Tibial artery (tissue), 4 donors: Measurements from ENCODE around the gene IFNA17.

Source experiments
- DNase-seq, 2 donors: peaks; one replicate each; pipeline ENCODE4 v3.0.0-alpha.2; 2019
- H3K27ac ChIP-seq, 2 donors: fragments of 200-600 bp; sonication (generic) in 1 of 2; 1 replicate in 1 of 2; 2 replicates in 1 of 2; pipeline ENCODE4 v1.5.1; 2018 to 2019; ENCODE audit warnings: mild to moderate bottlenecking in 1 of 2
- H3K27me3 ChIP-seq, 2 donors: fragments of 200-600 bp; sonication (generic) in 1 of 2; one replicate each; pipeline versions ENCODE4 v1.5.1 to v1.6.0; 2016 to 2019
- H3K36me3 ChIP-seq, 3 donors: fragments of 200-600 bp; sonication (generic) in 2 of 3; one replicate each; pipeline ENCODE4 v1.5.1; 2016 to 2019; ENCODE audit warnings: mild to moderate bottlenecking in 2 of 3
- H3K4me1 ChIP-seq, 4 donors: fragments of 200-600 bp; sonication (generic) in 2 of 4; 1 replicate in 3 of 4; 2 replicates in 1 of 4; pipeline ENCODE4 v1.5.1; 2016 to 2019
- H3K4me3 ChIP-seq, 2 donors: fragments of 200-600 bp; sonication (generic) in 1 of 2; 1 replicate in 1 of 2; 2 replicates in 1 of 2; pipeline ENCODE4 v1.5.1; 2018 to 2019; ENCODE audit warnings: mild to moderate bottlenecking in 2 of 2
- H3K9me3 ChIP-seq, 3 donors: fragments of 200-600 bp; sonication (generic) in 1 of 3; one replicate each; pipeline ENCODE4 v1.5.1; 2016 to 2019
- intact Hi-C: fragments of 100-400 bp; cut with DNase I; formaldehyde crosslinking; loops from one replicate; pipeline ENCODE4 v1.15.0; 2023; ENCODE audit warnings: low total_unique reads
- TF ChIP-seq, protein P1 (sequence below), 2 experiments: fragments of 200-600 bp in 1 of 2; fragments of 450-650 bp in 1 of 2; IDR thresholded peaks; one replicate each; pipeline ENCODE4 v1.5.1; 2017 to 2019; ENCODE audit warnings: antibody characterized with exemption in 2 of 2, mild to moderate bottlenecking in 1 of 2, moderate library complexity in 1 of 2

IFNA17 gene

DNA sequence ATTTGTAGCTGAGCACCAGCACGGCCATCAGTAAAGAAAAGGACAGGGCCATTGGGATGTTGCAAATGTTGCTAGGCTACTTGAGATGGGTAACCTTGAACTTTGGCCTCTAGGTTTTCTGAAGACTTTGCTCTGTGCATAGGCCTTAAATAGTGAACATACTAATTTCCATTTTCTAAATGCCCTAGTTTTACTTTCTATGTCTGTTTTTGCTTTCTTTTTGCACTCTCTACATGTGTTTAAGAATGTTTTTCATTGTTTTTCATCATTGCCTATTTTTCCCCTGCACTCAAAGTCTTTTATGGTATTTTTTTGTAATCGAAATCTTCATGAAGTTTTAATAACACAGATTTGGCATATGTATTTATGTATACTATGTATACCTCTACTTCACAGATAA lies at the start of gene IFNA17:
TSS of gene IFNA17 (minus strand) at position 101 of the 400 bp plus-strand sequence. CDS start at position 52, 49 bp downstream.
- Histone ChIP-seq H3K27me3 (no peaks in the 10 kb centered on the region), H3K4me1 (no peaks in the 10 kb centered on the region), H3K36me3 (no peaks in the 10 kb centered on the region), H3K27ac (no peak within 1 kb of the TSS), H3K9me3 (no peaks in the 10 kb centered on the region), H3K4me3 (no peak within 1 kb of the TSS)
- intact Hi-C loops, result no loop called here
- TF ChIP-seq, protein P1, sequence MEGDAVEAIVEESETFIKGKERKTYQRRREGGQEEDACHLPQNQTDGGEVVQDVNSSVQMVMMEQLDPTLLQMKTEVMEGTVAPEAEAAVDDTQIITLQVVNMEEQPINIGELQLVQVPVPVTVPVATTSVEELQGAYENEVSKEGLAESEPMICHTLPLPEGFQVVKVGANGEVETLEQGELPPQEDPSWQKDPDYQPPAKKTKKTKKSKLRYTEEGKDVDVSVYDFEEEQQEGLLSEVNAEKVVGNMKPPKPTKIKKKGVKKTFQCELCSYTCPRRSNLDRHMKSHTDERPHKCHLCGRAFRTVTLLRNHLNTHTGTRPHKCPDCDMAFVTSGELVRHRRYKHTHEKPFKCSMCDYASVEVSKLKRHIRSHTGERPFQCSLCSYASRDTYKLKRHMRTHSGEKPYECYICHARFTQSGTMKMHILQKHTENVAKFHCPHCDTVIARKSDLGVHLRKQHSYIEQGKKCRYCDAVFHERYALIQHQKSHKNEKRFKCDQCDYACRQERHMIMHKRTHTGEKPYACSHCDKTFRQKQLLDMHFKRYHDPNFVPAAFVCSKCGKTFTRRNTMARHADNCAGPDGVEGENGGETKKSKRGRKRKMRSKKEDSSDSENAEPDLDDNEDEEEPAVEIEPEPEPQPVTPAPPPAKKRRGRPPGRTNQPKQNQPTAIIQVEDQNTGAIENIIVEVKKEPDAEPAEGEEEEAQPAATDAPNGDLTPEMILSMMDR (IDR thresholded peaks at IDR 0.05), result no peak
- DNase-seq, result no peak

DNA sequence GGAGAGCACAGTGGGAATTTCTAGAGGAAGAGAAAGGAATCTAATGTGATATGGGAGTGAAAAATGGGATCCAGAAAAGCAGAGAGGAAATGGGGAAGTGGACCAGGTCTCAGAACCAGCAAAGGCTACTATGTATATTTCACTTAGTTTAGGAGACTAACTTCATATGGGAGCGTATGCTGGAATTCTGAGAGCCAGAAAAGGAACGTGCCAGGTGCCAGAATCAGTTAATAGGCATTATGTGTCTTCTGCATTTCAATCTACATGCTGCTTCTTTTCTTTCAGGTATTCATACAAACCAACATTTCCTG lies 40.3 kb upstream of the IFNA17 start:
- DNase-seq, result no peak
- TF ChIP-seq, protein P1 (IDR thresholded peaks at IDR 0.05), result no peak
- Histone ChIP-seq H3K4me1 (no peaks in the 10 kb centered on the region), H3K27ac (no peak overlapping the region), H3K9me3 (peaks cover 0 to 8% (median 0%) of the 10 kb centered on the region in 3 donors), H3K36me3 (no peaks in the 10 kb centered on the region), H3K4me3 (no peak overlapping the region), H3K27me3 (no peaks in the 10 kb centered on the region)
- intact Hi-C loops, result no loop called here

DNA sequence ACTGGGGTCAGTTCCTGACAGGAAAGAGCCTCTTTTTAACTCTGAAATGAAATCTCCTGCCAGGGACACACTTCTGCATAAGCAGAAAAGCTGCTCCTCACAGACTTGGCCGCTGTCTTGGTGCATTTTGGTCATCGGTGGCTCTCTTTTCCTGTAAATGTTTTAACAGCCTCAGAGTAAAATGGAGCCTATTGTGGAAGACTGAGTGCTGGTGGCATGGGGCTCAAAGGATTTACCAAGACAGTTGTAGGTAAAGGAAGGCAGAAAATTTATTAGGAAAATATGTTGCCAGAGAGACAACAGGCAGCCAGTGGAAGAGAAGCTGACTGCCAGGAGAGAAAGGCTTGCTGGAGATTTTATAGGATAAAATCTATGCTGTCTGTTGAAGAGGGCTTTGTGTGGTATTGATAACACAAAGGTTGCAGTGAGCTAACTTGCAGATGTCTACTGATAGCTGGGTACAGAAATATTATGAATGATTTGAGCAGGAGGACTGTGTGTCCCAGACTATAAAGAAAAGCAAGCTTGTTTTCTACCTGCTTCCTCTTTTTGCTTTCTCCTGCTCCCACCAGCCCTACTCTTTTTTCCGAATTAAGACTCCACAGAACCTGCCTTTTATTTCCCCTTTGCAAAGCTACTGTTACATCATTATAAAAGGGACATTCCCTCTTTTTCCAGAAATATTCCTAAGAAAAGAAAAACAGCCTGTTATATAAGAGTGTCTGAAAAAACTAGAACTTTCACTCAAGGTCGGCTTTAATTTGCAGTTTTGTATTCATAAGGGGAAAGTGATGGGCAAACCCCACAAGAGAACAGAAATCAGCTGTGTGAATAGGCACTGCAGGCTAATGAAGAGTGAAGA lies 39.7 kb upstream of the IFNA17 start:
- H3K4me1 ChIP-seq, result no peaks in the 10 kb centered on the region
- intact Hi-C loops, result no loop called here
- H3K4me3 ChIP-seq, result no peak overlapping the region
- H3K27ac ChIP-seq, result no peak overlapping the region
- peaks cover 0 to 8% (median 0%) of the 10 kb centered on the region in 3 donors for H3K9me3 ChIP-seq
- no peaks in the 10 kb centered on the region for H3K27me3 ChIP-seq
- TF ChIP-seq, protein P1 (IDR thresholded peaks at IDR 0.05), result no peak
- no peak for DNase-seq
- H3K36me3 ChIP-seq, result no peaks in the 10 kb centered on the region

DNA sequence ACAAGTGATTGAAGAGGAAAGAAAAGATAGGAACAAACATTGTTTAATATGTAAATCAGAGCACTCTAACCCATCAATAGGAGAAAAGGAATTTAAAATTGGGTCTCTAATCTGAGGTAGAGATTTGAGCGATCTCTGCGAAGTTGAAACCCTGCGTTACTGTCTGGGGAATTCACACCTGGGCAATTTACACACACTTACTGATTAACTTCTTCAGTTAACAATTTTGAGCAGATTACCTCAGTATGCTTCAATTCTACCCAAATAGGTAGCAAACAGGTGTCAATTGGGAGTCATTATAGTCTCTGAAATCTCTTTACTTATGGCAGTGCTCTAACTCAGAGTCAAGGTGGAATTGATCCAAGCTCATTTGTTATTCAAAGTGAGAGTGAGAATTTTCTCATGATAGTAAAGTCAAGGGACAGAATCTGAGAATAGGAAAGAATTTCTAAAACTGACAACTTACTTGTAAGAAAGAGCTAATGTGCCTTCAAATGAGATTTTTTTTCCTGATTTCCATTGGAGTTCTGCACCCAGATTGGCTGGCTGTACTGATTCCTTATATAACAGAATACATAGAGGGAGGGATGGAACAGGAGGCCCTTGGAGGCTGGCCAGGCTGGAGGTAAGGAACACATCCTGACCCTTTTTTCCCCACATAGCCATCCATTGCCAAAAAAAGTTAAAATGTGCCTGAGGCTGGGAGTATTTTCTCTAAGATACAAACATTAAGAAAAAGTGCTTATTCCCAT lies 38.9 kb upstream of the IFNA17 start:
- intact Hi-C loops, result no loop called here
- Histone ChIP-seq H3K36me3 (no peaks in the 10 kb centered on the region), H3K4me3 (no peak overlapping the region), H3K9me3 (peaks cover 0 to 8% (median 0%) of the 10 kb centered on the region in 3 donors), H3K27me3 (no peaks in the 10 kb centered on the region), H3K4me1 (no peaks in the 10 kb centered on the region), H3K27ac (no peak overlapping the region)
- TF ChIP-seq, protein P1 (IDR thresholded peaks at IDR 0.05), result no peak
- DNase-seq, result no peak

DNA sequence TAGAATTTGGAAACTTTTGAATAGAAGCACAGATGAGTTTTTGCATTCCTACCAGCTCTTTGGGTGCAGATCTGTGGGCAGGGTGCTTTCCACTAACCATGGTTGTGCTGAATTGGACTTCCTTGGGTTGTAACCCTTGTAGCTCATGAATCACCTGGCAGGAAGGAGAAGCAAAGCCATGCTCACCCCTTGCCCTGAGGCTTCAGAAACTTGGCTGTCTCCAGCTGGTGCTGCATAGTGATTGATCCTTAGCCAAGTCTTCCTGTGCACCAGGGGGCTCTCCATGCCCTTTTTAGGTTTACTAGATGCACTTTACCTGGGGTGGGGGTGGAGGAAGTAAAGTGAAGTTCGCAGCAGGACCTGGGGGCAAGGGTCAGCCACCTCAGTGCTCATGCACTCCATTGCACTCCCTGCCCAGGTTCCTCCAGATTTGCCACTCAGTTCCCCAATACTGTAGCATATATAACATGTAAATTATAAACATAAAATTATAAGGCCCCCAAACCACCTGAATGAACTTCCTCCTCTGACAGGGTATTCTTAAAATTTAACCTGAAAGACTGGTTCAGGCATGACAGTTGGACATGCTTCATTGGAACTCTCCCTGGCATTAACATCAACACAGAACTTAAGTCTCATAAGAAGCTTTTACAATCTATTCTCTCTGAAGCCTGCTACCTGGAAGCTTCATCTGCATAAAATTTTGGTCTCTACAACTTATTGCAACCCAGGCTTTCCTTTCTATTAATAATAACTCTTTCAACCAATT lies 37.6 kb upstream of the IFNA17 start:
- no peak overlapping the region for H3K4me3 ChIP-seq
- TF ChIP-seq, protein P1 (IDR thresholded peaks at IDR 0.05), result no peak
- no peaks in the 10 kb centered on the region for H3K36me3 ChIP-seq
- no peak overlapping the region for H3K27ac ChIP-seq
- H3K9me3 ChIP-seq, result no peaks in the 10 kb centered on the region
- no peak for DNase-seq
- H3K4me1 ChIP-seq, result no peaks in the 10 kb centered on the region
- no peaks in the 10 kb centered on the region for H3K27me3 ChIP-seq
- intact Hi-C loops, result no loop called here
